H1 (cell line): ENCODE results near the gene TIGIT. TPM values are rescaled to one million over a fixed set of nuclear protein-coding genes. Genes with fewer than 3 reads are reported as not detected.

ENCODE experiments used
- CTCF ChIA-PET: fragments of 300-600 bp; sonication (Branson Sonifier 250); formaldehyde crosslinking; loops from one replicate; lab custom pipeline; 2021; ENCODE audit not compliant: partially characterized antibody; lab: Charles Lee
- POLR2A ChIA-PET: fragments of 300-600 bp; sonication (Branson Sonifier 250); formaldehyde crosslinking; loops from one replicate; lab custom pipeline; 2021; ENCODE audit warnings: inconsistent platforms; ENCODE audit not compliant: partially characterized antibody; lab: Charles Lee
- DNase-seq, 2 experiments: peaks; one replicate each; pipeline versions ENCODE4 v3.0.0 to v3.0.0-alpha.2; 2010 to 2022; ENCODE audit warnings: low spot score in 2 of 2, low read depth in 1 of 2, mixed read lengths in 1 of 2
- FAIRE-seq: peaks from 2 replicates; lab custom pipeline; 2011; peaks lifted over from hg19 to GRCh38; lab: Jason Lieb, UNC
- H2AFZ ChIP-seq: 2 replicates; pipeline ENCODE4 v1.8.1; 2012; ENCODE audit warnings: low read length, inconsistent platforms
- H2AK5ac ChIP-seq: 2 replicates; pipeline ENCODE4 v1.6.1; 2013; ENCODE audit warnings: low read depth, low read length
- H2BK120ac ChIP-seq: replicated peaks from 2 replicates; pipeline ENCODE3; 2013; ENCODE audit warnings: low read depth, low read length, inconsistent platforms
- H2BK12ac ChIP-seq: 2 replicates; pipeline ENCODE4 v1.6.1; 2013; ENCODE audit warnings: low read depth, low read length
- H2BK15ac ChIP-seq: 2 replicates; pipeline ENCODE4 v1.6.1; 2013; ENCODE audit warnings: low read length
- H2BK20ac ChIP-seq: 2 replicates; pipeline ENCODE4 v1.6.1; 2013; ENCODE audit warnings: low read length
- H2BK5ac ChIP-seq: 2 replicates; pipeline ENCODE4 v1.6.1; 2013; ENCODE audit warnings: low read depth, low read length
- H3K14ac ChIP-seq: 2 replicates; pipeline ENCODE4 v1.6.1; 2013; ENCODE audit warnings: inconsistent platforms; ENCODE audit not compliant: insufficient read length
- H3K18ac ChIP-seq: 2 replicates; pipeline ENCODE4 v1.6.1; 2013; ENCODE audit warnings: low read length; ENCODE audit errors: extremely low read depth
- H3K23ac ChIP-seq: 2 replicates; pipeline ENCODE4 v1.6.1; 2013; ENCODE audit warnings: inconsistent platforms; ENCODE audit not compliant: insufficient read length
- H3K23me2 ChIP-seq: 2 replicates; pipeline ENCODE4 v1.6.1; 2013; ENCODE audit warnings: low read depth, low read length
- H3K27ac ChIP-seq: 2 replicates; pipeline ENCODE4 v1.6.1; 2011; ENCODE audit warnings: low read depth, low read length, inconsistent platforms
- H3K27me3 ChIP-seq, 4 experiments: replicated peaks in 1 of 4; 1 replicate in 1 of 4; 2 replicates in 3 of 4; pipeline versions ENCODE4 v1.6.1 to v1.8.1; 2011 to 2013; ENCODE audit warnings: low read length in 3 of 4, mild to moderate bottlenecking in 3 of 4, inconsistent platforms in 2 of 4, mixed read lengths in 2 of 4, moderate library complexity in 1 of 4; ENCODE audit not compliant: control insufficient read depth in 3 of 4, insufficient read depth in 3 of 4; ENCODE audit errors: extremely low read depth in 1 of 4
- H3K36me3 ChIP-seq, 4 experiments: 2 replicates each; pipeline versions ENCODE4 v1.6.1 to v1.8.1; 2011 to 2013; ENCODE audit warnings: mild to moderate bottlenecking in 4 of 4, low read length in 3 of 4, moderate library complexity in 2 of 4, control low read depth in 1 of 4, inconsistent platforms in 1 of 4; ENCODE audit not compliant: insufficient read depth in 4 of 4, control insufficient read depth in 2 of 4
- H3K4ac ChIP-seq: replicated peaks from 2 replicates; pipeline ENCODE3; 2013; ENCODE audit warnings: low read length, low read depth, mixed read lengths, inconsistent platforms; ENCODE audit not compliant: insufficient read length
- H3K4me1 ChIP-seq, 4 experiments: replicated peaks in 1 of 4; 1 replicate in 1 of 4; 2 replicates in 3 of 4; pipeline versions ENCODE4 v1.6.1 to v1.8.1; 2011 to 2013; ENCODE audit warnings: low read length in 3 of 4, inconsistent platforms in 2 of 4, mixed read lengths in 1 of 4; ENCODE audit not compliant: insufficient read depth in 4 of 4, control insufficient read depth in 3 of 4
- H3K4me2 ChIP-seq, 2 experiments: 2 replicates each; pipeline versions ENCODE4 v1.6.1 to v1.8.1; 2011 to 2013; ENCODE audit warnings: low read depth in 2 of 2, low read length in 2 of 2, control low read depth in 1 of 2, inconsistent platforms in 1 of 2, mild to moderate bottlenecking in 1 of 2; ENCODE audit not compliant: insufficient read depth in 1 of 2
- H3K4me3 ChIP-seq, 4 experiments: fragments of 200-600, 300-600 bp in 1 of 4; sonication (generic), shearing (Covaris generic), sonication (Bioruptor Twin) in 1 of 4; 2 replicates each; pipeline versions ENCODE4 v1.5.1 to v1.8.1; 2011 to 2016; ENCODE audit warnings: low read length in 4 of 4, low read depth in 3 of 4, control low read depth in 2 of 4, inconsistent platforms in 2 of 4, mild to moderate bottlenecking in 2 of 4, mixed read lengths in 1 of 4, moderate library complexity in 1 of 4; ENCODE audit not compliant: insufficient read depth in 2 of 4; ENCODE audit errors: extremely low read depth in 1 of 4
- H3K56ac ChIP-seq: replicated peaks from 2 replicates; pipeline ENCODE3; 2013; ENCODE audit warnings: low read depth, mild to moderate bottlenecking, mixed read lengths, low read length, inconsistent platforms; ENCODE audit not compliant: insufficient read length
- H3K79me1 ChIP-seq: 2 replicates; pipeline ENCODE4 v1.6.1; 2013; ENCODE audit warnings: low read depth, low read length, control low read depth
- H3K79me2 ChIP-seq, 2 experiments: 2 replicates each; pipeline versions ENCODE4 v1.6.1 to v1.8.1; 2012 to 2013; ENCODE audit warnings: low read length in 2 of 2, mild to moderate bottlenecking in 2 of 2, inconsistent platforms in 1 of 2; ENCODE audit not compliant: insufficient read depth in 2 of 2, control insufficient read depth in 1 of 2
- H3K9ac ChIP-seq, 4 experiments: replicated peaks in 1 of 4; 1 replicate in 1 of 4; 2 replicates in 3 of 4; pipeline versions ENCODE4 v1.6.1 to v1.8.1; 2011 to 2013; ENCODE audit warnings: low read depth in 3 of 4, low read length in 3 of 4, control low read depth in 2 of 4, mild to moderate bottlenecking in 2 of 4, moderate library complexity in 2 of 4, inconsistent platforms in 1 of 4; ENCODE audit errors: extremely low read depth in 1 of 4
- H3K9me3 ChIP-seq, 2 experiments: 2 replicates each; pipeline versions ENCODE4 v1.6.1 to v1.8.1; 2012 to 2013; ENCODE audit warnings: mild to moderate bottlenecking in 2 of 2, moderate library complexity in 2 of 2, control low read depth in 1 of 2, inconsistent platforms in 1 of 2, low read depth in 1 of 2, low read length in 1 of 2, mixed read lengths in 1 of 2; ENCODE audit not compliant: insufficient read depth in 2 of 2
- H4K20me1 ChIP-seq, 2 experiments: replicated peaks in 1 of 2; 2 replicates each; pipeline versions ENCODE3 to v1.8.1; 2011 to 2013; ENCODE audit warnings: inconsistent platforms in 2 of 2, low read length in 2 of 2, mild to moderate bottlenecking in 1 of 2; ENCODE audit not compliant: insufficient read depth in 2 of 2, control insufficient read depth in 1 of 2
- H4K5ac ChIP-seq: 2 replicates; pipeline ENCODE4 v1.6.1; 2013; ENCODE audit warnings: low read length, low read depth, mixed read lengths, inconsistent platforms; ENCODE audit not compliant: insufficient read length
- H4K8ac ChIP-seq: 2 replicates; pipeline ENCODE4 v1.8.0; 2013; ENCODE audit warnings: mild to moderate bottlenecking, moderate library complexity, low read length, inconsistent platforms; ENCODE audit not compliant: insufficient read depth; ENCODE audit errors: extremely low read depth
- H4K91ac ChIP-seq: replicated peaks from 2 replicates; pipeline ENCODE3; 2013; ENCODE audit warnings: low read length, mixed read lengths, inconsistent platforms; ENCODE audit not compliant: insufficient read length
- CHD2 ChIP-seq: IDR thresholded peaks from 2 replicates; pipeline ENCODE4 v1.6.1; 2012; ENCODE audit warnings: low read length, improper control_type of control experiment
- CTBP2 ChIP-seq: IDR thresholded peaks from 2 replicates; pipeline ENCODE4 v1.7.0; 2011; ENCODE audit warnings: borderline replicate concordance, mild to moderate bottlenecking, moderate library complexity, mixed read lengths, low read length; ENCODE audit not compliant: insufficient read depth, insufficient read length
- FOSL1 ChIP-seq: IDR thresholded peaks from 2 replicates; pipeline ENCODE4 v1.6.1; 2011; ENCODE audit warnings: mild to moderate bottlenecking, low read depth, low read length, moderate library complexity; ENCODE audit not compliant: insufficient read depth
- GABPA ChIP-seq: IDR thresholded peaks from 2 replicates; pipeline ENCODE4 v1.6.1; 2011; ENCODE audit warnings: mild to moderate bottlenecking, low read length, moderate library complexity, borderline replicate concordance; ENCODE audit not compliant: insufficient read depth
- KDM1A ChIP-seq: fragments of 200-600, 300-600 bp; sonication (generic); IDR thresholded peaks from 2 replicates; pipeline ENCODE4 v1.7.1; 2016; ENCODE audit warnings: mild to moderate bottlenecking, low read length, borderline replicate concordance
- POLR2A ChIP-seq, 2 experiments: IDR thresholded peaks; 1 replicate in 1 of 2; 2 replicates in 1 of 2; pipeline ENCODE4 v1.6.1; 2011; ENCODE audit warnings: low read depth in 2 of 2, low read length in 2 of 2, mild to moderate bottlenecking in 2 of 2; ENCODE audit errors: control extremely low read depth in 1 of 2
- SIN3A ChIP-seq, 2 experiments: IDR thresholded peaks in 1 of 2; conservative IDR thresholded peaks in 1 of 2; 2 replicates each; pipeline ENCODE4 v1.6.1; 2011 to 2012; ENCODE audit warnings: low read length in 2 of 2, improper control_type of control experiment in 1 of 2, low read depth in 1 of 2, mild to moderate bottlenecking in 1 of 2
- SRF ChIP-seq: IDR thresholded peaks from 2 replicates; pipeline ENCODE4 v1.6.1; 2011; ENCODE audit warnings: mild to moderate bottlenecking, low read depth, low read length, moderate library complexity
- TEAD4 ChIP-seq: IDR thresholded peaks from 2 replicates; pipeline ENCODE4 v1.6.1; 2012; ENCODE audit warnings: low read depth, low read length, inconsistent platforms, mixed read lengths
- YY1 ChIP-seq: IDR thresholded peaks from 2 replicates; pipeline ENCODE4 v1.6.1; 2011; ENCODE audit warnings: low read depth, mild to moderate bottlenecking, low read length
- WGBS, 2 experiments: shearing (Covaris generic) in 1 of 2; methylation state at CpG; one replicate each; pipeline versions ENCODE4 v1.1.6 to v1.1.7; 2013 to 2015; ENCODE audit warnings: low lambda C conversion rate in 2 of 2, mixed read lengths in 2 of 2, inconsistent platforms in 1 of 2, low coverage in 1 of 2, missing lambda C conversion rate in 1 of 2; ENCODE audit not compliant: insufficient replicate concordance in 2 of 2, insufficient coverage in 1 of 2, insufficient read length in 1 of 2; ENCODE audit errors: extremely low coverage in 1 of 2, missing lambda C conversion rate in 1 of 2; 5-methylcytosine and 5-hydroxymethylcytosine counted together
- polyA plus RNA-seq, 7 experiments: library from polyadenylated mRNA; depleted of rRNA in 3 of 7; stranded (reverse) in 5 of 7; unstranded in 2 of 7; fragments of >200 nt in 5 of 7; fragments of 200-250 nt in 2 of 7; gene quantifications; 1 replicate in 5 of 7; 2 replicates in 1 of 7; 4 replicates in 1 of 7; pipeline versions ENCODE4 v1.2.1 to v1.2.3, GENCODE V29; 2011 to 2013; ENCODE audit warnings: missing spikeins in 2 of 7, mixed read lengths in 2 of 7
- total RNA-seq: library from RNA; stranded (reverse); fragmentation: NEBNext Ultra II Directional; extraction: Animal tissue kit (Norgen Biotek cat#: 25700); gene quantifications from 2 replicates; pipeline ENCODE4 v1.2.1, GENCODE V29; 2021

TIGIT gene
- total and polyA plus RNA-seq, 2 of the 8 experiments (the other 6 are each of a cell fraction or from before 2014, with no cell fraction given): 0.02 TPM; not detected in 1

GRCh38 chr3:114290911-114291901 is 2.6 kb upstream of the TIGIT start:
- FAIRE-seq: no peak
- Histone ChIP-seq H4K91ac (peak overlapping the region; percentile 76), H3K4ac (no peak overlapping the region), H2BK15ac (peak overlapping the region; percentile 67; the same call in 1 of the 2 replicates), H3K27me3 (no peaks in the 10 kb centered on the region), H3K79me2 (no peaks in the 10 kb centered on the region), H3K9ac (no peak overlapping the region), H2BK120ac (no peak overlapping the region), H3K18ac (peak overlapping the region; percentile 54; the same call in 1 of the 2 replicates), H3K23me2 (no peaks in the 10 kb centered on the region), H4K20me1 (no peaks in the 10 kb centered on the region), H4K5ac (peak overlapping the region; percentile 16), H2AFZ (peak overlapping the region; percentile 82; the same call in 1 of the 2 replicates), H3K56ac (no peak overlapping the region), H3K36me3 (no peaks in the 10 kb centered on the region), H2AK5ac (no peak overlapping the region), H3K4me3 (no peak overlapping the region), H2BK12ac (peak overlapping the region; percentile 93), H3K9me3 (no peaks in the 10 kb centered on the region), H2BK5ac (peak overlapping the region; percentile 41; the same call in 1 of the 2 replicates), H3K23ac (no peak overlapping the region), H2BK20ac (peak overlapping the region; percentile 83; the same call in 1 of the 2 replicates), H3K4me2 (no peak overlapping the region), H3K79me1 (no peaks in the 10 kb centered on the region), H4K8ac (peak overlapping the region; percentile 90), H3K4me1 (peaks cover 0 to 4% (median 2%) of the 10 kb centered on the region in 4 experiments; a peak in 2 of 7 replicates), H3K27ac (no peak overlapping the region), H3K14ac (no peak overlapping the region)
- peak; percentile 88 to 100 for DNase-seq
- POLR2A ChIA-PET: interaction anchor here (0.8 kb wide), 1 partner anchor 78 kb away, joined by 3 read pairs; no protein-coding TSS in a partner anchor
- WGBS, 2 experiments: 65% methylated on average over 23 of the region's 23 CpGs; no CpG with 5 or more reads in 1 of the 2 experiments
- CTCF ChIA-PET: interaction anchor here (0.6 to 3.6 kb wide), 48 partner anchors 9 to 1526 kb away, joined by 3 to 25 read pairs (median 4); no protein-coding TSS in a partner anchor
- TF ChIP-seq CHD2 (no peak), TEAD4 (no peak), CTBP2 (peak; percentile 77), GABPA (peak; percentile 92), SRF (peak; percentile 22; the same call in 1 of the 2 replicates), KDM1A (no peak), YY1 (peak; percentile 74; the same call in 1 of the 2 replicates), SIN3A (conservative IDR thresholded peaks at IDR 0.05 in 1 of 2, IDR thresholded peaks at IDR 0.05 in 1 of 2; ENCODE audit: low read depth in 1 of 2, low read length in 2 of 2) (no peak), FOSL1 (no peak), POLR2A (IDR thresholded peaks at IDR 0.05; ENCODE audit: control extremely low read depth in 1 of 2, low read depth in 2 of 2, low read length in 2 of 2) (no peak)
